DOHH2 (cell line): ENCODE data around the gene ADCY5.

Experiments
- H3F3A ChIP-seq: fragments of 200-600 bp; sonication (generic), shearing (Covaris generic); 2 replicates; pipeline ENCODE4 v1.6.0; 2016; ENCODE audit warnings: antibody characterized with exemption, mild to moderate bottlenecking; ENCODE audit not compliant: control insufficient read depth, insufficient read depth
- H3K27ac ChIP-seq: fragments of 200-600 bp; sonication (generic); 2 replicates; pipeline ENCODE4 v1.5.1; 2014; ENCODE audit warnings: low read depth, mild to moderate bottlenecking, low read length, moderate library complexity
- H3K27me3 ChIP-seq: fragments of 200-600 bp; sonication (generic); 2 replicates; pipeline ENCODE4 v1.6.1; 2014; ENCODE audit warnings: mild to moderate bottlenecking, low read length, mixed read lengths; ENCODE audit not compliant: control insufficient read depth
- H3K36me3 ChIP-seq: fragments of 200-600 bp; sonication (generic); 2 replicates; pipeline ENCODE4 v1.6.1; 2014; ENCODE audit warnings: mild to moderate bottlenecking, low read length, moderate library complexity, mixed read lengths; ENCODE audit not compliant: control insufficient read depth
- H3K4me1 ChIP-seq: fragments of 200-600 bp; sonication (generic); 2 replicates; pipeline ENCODE4 v1.6.1; 2014; ENCODE audit warnings: mild to moderate bottlenecking, low read length, mixed read lengths; ENCODE audit not compliant: control insufficient read depth
- H3K4me2 ChIP-seq: fragments of 200-600 bp; sonication (generic); 2 replicates; pipeline ENCODE4 v1.6.0; 2014; ENCODE audit warnings: mild to moderate bottlenecking, low read length, moderate library complexity
- H3K4me3 ChIP-seq: fragments of 200-600 bp; sonication (generic); 2 replicates; pipeline ENCODE4 v1.5.1; 2014; ENCODE audit warnings: mild to moderate bottlenecking, low read length, mixed read lengths
- H3K79me2 ChIP-seq: fragments of 200-600 bp; sonication (generic); 2 replicates; pipeline ENCODE4 v1.6.1; 2014; ENCODE audit warnings: mild to moderate bottlenecking, low read length, mixed read lengths; ENCODE audit not compliant: control insufficient read depth
- H3K9me2 ChIP-seq: fragments of 200-600 bp; sonication (generic); replicated peaks from 2 replicates; pipeline ENCODE4 v1.6.1; 2014; ENCODE audit warnings: mild to moderate bottlenecking, low read length, mixed read lengths; ENCODE audit not compliant: control insufficient read depth
- H3K9me3 ChIP-seq: fragments of 200-600 bp; sonication (generic); 2 replicates; pipeline ENCODE4 v1.6.1; 2014; ENCODE audit warnings: antibody characterized with exemption, low read length, mixed read lengths; ENCODE audit not compliant: control insufficient read depth, insufficient read depth
- H4K20me1 ChIP-seq: fragments of 200-600 bp; sonication (generic); 2 replicates; pipeline ENCODE4 v1.6.0; 2014; ENCODE audit warnings: low read depth, mild to moderate bottlenecking, antibody characterized with exemption, low read length, moderate library complexity; ENCODE audit not compliant: control insufficient read depth, insufficient read depth
- CTCF ChIP-seq: fragments of 200-600 bp; sonication (generic); IDR thresholded peaks from one replicate; pipeline ENCODE4 v1.5.1; 2014; ENCODE audit warnings: antibody characterized with exemption, mild to moderate bottlenecking, low read depth, low read length; ENCODE audit not compliant: poor library complexity, severe bottlenecking
- EZH2phosphoT487 ChIP-seq: fragments of 200-600 bp; sonication (generic); IDR thresholded peaks from 2 replicates; pipeline ENCODE4 v1.6.1; 2017; ENCODE audit warnings: borderline replicate concordance, mild to moderate bottlenecking, antibody characterized with exemption, low read length, moderate library complexity, mixed read lengths

ADCY5 gene

GRCh38 chr3:123314359-123315270 is 134.3 kb downstream of the ADCY5 start:
- Histone ChIP-seq H3K9me3 (no peaks in the 10 kb centered on the region), H4K20me1 (no peaks in the 10 kb centered on the region), H3K27me3 (no peaks in the 10 kb centered on the region), H3K4me1 (no peaks in the 10 kb centered on the region), H3K4me2 (no peak overlapping the region), H3K27ac (no peak overlapping the region), H3K36me3 (no peaks in the 10 kb centered on the region), H3K9me2 (no peaks in the 10 kb centered on the region), H3K79me2 (no peaks in the 10 kb centered on the region), H3K4me3 (no peak overlapping the region), H3F3A (no peaks in the 10 kb centered on the region)
- TF ChIP-seq CTCF (no peak), EZH2phosphoT487 (no peak)

- H3K9me3 ChIP-seq: no peaks in the 10 kb centered on the region
- no peak overlapping the region for H3K4me3 ChIP-seq
- no peak for TF ChIP-seq CTCF
- no peak for TF ChIP-seq EZH2phosphoT487
- H3K4me2 ChIP-seq: no peak overlapping the region
- no peaks in the 10 kb centered on the region for H3F3A ChIP-seq
- H3K4me1 ChIP-seq: no peaks in the 10 kb centered on the region
- no peaks in the 10 kb centered on the region for H4K20me1 ChIP-seq
- no peaks in the 10 kb centered on the region for H3K9me2 ChIP-seq
- H3K27me3 ChIP-seq: no peaks in the 10 kb centered on the region
- no peak overlapping the region for H3K27ac ChIP-seq
- H3K79me2 ChIP-seq: no peaks in the 10 kb centered on the region
- no peaks in the 10 kb centered on the region for H3K36me3 ChIP-seq
Measured at GRCh38 chr3:123313889-123314288, 135.0 kb downstream of the ADCY5 start.

GRCh38 chr3:123312331-123313265 is 136.3 kb downstream of the ADCY5 start:
- H3K4me2 ChIP-seq: no peak overlapping the region
- TF ChIP-seq CTCF: no peak
- no peak for TF ChIP-seq EZH2phosphoT487
- no peaks in the 10 kb centered on the region for H3F3A ChIP-seq
- no peak overlapping the region for H3K27ac ChIP-seq
- H3K4me1 ChIP-seq: no peaks in the 10 kb centered on the region; the same call in 1 of the 2 replicates
- no peaks in the 10 kb centered on the region for H3K27me3 ChIP-seq
- no peaks in the 10 kb centered on the region for H3K36me3 ChIP-seq
- H4K20me1 ChIP-seq: no peaks in the 10 kb centered on the region
- H3K9me2 ChIP-seq: no peaks in the 10 kb centered on the region
- H3K9me3 ChIP-seq: no peaks in the 10 kb centered on the region
- H3K79me2 ChIP-seq: no peaks in the 10 kb centered on the region
- H3K4me3 ChIP-seq: no peak overlapping the region
